ENCODE results near the gene MRPL40.

Gene MRPL40

DNA sequence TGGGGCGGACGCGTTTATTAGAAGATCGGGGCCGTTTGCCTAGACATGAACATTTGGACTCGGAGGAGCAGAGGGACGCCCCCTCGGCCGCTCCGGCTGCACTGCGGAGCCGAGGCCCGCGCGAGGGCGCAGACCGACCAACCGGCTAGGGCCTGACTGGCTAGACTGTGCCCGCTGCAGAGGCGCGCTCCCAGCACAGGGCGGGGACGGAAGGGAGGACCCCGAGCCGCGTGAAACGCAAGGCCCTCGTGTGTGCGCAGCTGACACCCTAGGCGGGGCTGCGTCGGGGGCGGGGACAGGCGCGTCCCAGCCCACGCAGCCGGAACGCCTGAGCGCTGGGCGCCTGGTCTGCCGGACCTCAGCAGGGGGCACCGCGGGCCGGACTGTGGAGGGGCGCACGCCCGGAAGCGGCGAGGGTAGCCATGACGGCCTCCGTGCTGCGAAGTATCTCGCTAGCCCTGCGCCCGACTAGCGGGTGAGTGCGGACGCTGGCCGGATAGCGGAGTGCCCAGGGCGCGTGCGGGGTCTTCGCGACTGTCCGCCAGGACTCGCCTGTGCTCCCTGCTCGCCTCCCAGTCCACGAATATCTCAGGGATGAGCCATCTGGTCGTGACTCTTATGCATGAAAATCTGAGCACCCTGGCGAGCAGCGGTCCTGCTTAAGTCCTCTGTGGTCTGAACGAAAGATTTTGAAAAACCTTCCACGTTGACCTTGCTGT lies at the start of gene MRPL40:
TSS of gene MRPL40 (plus strand) at position 413 of the 719 bp plus-strand sequence. CDS start at position 423, 10 bp downstream.
- DNase-seq, result peak; percentile 96 to 99 (median 97)

DNA sequence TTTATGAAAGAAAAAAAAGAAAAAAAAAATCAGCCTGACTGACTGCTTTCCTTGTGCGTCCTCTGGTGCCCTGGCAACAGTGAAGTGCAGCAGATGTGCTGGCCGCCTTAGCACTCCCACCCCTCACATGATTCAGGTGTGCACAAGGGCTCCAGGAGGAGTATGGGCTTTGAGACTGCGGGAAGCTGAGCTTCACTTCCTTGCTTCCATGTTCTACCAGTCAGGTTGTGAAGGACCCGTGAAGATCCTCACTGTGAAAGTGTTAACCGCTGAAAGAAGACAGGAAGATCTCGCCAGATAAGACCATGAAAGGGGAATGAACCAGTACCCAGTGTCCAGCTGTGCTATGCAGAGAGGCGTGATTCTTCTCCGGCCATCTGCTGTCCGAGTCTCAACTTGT lies 49.1 kb upstream of the MRPL40 start:
- DNase-seq, result no peak

DNA sequence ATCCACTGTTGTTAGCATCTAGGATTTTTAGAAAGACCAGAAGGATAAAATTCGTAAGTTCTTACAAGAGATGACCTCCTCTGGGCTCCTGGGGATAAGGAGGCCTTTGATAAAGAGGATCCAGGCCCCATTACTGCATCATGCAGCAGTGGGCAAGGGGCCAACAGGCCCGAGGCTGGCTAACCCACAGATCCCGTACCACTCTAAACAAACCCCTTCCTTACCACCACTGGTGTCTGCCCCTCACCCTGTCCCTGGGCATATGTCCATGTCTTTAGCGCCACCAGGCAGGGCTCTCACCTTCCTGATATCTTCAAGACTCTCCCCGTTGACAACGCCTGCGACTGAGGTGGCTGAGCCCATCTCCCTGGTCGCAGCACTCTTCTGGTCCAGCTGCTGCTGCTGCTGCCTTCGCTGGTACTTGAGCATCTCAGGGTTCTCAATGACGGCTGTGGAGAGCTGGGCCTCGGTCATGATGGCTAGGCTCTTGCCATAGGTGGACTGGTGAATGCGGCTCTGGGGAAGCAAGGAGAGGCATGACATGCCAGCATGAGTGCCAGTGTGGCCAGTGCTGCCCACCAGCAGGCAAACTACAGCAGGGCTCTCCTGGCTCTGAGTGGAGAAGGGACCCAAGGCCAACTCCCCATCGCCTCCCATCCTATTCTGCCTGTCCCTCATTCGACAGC lies 47.0 kb upstream of the MRPL40 start:
- DNase-seq, result no peak

DNA sequence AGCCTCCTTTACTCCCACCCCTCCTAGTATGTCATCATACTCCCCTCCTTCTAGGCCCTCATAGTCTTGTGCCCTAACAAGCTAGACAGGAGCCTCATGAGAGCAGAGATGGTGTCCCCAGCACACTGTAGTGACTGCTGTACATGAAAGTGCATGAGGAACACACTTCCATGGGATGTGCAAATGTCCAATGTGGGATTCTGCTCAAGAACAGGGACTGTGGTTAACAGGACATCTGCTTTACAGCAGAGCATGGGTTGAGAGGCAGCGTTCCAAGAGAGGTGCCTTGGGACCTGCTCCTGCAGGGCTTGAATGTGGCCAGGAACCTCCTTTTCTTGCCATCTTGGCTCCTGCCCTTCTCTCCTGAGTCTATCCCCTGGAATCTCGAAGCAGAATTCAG lies 46.1 kb upstream of the MRPL40 start:
- no peak for DNase-seq

DNA sequence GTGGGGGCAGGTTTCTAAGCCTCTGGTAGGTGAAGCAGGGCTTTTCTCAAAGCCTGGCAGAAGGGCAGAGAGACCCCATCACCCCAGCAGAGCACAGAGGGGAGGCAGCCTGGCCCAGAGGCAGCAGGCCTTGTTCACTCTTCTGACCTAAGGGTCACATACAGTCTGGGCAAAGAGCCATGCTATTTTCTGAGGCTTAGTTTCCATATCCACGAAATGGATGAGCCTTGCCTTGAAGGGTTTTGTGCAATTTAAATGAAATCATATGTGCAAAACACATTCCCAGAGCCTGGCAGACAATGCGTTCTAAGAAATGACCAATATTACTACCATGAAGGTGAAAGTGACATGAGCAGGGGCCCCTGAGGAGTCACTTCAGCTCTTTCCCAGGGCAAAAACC lies 45.3 kb upstream of the MRPL40 start:
- no peak for DNase-seq

DNA sequence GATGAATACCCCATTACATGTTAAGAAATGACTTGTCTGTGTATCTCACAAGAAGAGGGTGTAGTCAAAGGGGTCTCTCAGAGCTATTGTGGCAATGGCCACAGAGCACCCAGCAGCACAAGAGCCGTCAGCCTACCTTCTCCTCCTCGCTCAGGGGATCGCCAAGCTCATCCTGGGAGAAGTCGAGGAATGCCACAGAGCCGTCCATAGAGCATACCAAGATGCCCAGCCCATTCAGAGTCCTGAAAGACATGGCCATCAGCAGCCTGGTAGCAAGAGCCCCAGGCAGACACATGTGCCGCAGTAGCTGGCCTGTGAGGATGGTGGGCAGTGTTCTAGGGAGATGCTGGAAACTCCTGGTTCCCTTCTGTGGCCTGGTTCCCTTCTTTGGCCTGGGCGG lies 44.8 kb upstream of the MRPL40 start:
- no peak for DNase-seq

DNA sequence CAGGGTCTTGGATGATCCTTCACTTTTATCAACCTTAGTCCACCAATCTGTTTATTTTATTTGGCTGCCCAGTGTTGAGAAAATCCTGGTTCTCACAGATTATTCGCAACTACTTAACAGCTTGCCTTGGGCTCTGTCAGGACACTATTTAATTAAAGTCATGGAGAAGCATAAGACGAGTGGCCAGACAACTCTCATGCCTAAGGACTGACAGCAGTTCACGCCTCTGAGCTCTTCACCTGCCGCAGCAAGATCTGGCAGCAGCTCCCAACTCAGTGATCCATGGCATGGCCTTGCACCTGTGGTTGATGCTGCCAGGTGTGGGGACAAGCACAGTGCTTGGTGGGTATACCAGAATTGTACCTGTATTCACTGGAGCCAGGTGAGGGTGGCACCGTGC lies 38.6 kb upstream of the MRPL40 start:
- DNase-seq, result no peak

DNA sequence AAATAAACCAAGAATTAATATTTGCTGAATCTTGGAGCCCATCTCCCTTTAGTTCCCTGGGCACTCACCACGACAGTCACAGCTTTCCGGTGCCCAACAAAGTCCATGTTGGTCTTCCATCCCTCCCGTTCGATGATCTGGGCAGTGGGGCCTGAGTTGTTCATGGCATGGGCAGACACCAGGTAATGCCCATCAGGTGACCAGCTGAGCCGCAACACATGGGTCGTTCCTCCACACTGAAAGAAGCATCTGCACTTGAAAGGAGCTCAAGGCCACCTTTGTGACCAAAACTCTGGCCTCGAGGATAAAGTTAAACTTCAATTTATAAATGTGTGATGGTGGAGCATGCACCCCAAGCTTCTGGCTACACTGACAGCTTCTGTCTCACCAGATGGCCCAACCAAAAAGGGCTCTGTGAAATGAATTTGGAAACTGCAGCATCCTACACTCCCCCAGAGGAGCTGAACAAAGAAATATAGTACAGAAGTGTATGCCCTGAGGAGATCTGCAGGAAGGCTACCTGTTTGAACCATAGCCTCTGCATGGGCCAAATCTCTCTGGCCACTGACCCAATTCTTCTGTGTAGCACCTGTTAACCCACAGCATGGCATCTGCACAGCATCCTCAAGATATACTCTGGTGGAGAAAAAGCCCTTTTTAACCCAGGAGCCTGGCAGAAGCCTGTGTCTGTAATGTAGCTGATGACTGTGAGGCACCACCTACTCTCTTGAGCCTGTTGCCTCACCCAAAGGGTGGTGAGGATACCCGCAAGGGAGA lies 37.9 kb upstream of the MRPL40 start:
- no peak for DNase-seq

DNA sequence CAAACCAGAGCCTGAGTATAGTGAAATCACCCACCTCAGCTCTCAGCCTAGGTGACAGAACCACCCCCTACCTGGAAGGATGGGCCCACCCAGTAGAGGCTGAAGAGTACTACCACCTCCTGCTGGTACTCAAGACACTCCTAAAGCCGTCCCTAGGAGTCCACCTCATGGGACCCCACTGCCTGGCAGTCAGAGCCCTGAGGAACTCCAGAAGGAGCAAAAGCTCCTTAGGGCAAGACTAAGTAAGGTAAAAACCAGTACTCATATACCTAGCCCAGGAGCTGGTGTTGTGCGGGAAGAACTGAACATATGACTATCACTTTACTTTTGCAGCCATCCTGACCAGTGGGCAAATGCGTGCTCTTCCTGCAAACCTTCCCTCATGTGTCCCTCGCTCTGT lies 37.1 kb upstream of the MRPL40 start:
- DNase-seq, result no peak

DNA sequence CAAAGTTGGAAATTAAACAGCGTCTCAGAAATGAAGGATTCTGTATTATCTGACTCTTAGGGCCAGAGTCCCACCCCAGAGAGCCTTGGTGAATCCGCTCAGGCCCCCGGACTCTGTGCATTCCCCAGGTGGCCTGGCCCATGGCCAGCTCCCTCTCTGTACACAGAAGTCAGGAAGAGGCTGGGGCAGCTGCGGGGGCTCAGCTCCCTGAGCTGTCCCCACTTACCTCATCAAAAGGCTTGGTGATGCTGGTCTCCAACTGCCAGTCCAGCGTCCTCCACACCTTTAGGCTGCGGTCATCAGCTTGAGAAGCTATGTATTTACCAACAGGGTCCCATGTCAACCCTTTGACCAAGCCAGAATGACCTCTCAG lies 35.8 kb upstream of the MRPL40 start:
- DNase-seq, result no peak

DNA sequence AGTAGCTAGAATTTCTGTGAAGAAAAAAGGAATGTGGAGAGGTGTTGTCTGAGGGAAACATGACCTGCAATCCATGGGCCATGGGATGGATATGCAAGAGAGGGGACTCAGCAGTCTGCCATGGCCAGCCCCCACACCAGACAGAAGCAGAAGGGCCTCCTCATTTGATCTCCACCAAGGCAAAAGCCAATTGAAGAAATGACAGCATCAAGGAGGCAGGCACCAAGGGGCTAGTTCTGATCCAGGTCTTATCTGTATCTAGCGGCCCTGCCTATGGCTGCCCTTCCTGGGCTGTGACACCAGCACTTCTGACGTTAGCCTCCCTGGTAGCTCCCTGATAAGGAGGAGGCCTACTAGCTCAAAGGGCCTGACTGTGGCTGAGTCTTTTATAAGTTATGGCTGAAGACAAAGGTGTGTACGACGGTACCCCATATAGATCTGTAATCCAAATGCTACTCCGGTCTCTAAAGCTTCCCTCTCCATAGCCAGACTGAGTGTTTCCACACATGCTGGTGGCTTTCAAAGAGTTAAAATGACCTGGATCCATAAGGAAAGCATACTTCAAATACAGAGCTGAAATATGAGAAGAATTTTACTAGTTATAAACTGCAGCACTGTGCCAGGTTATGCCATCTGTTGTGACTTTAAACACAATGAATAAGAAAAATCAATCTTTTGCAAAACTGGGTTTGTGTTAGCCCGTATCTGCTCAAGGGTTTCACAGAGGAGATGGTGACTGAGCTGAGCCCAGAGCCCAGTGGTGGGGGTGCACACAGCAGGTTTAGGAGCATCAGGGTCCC lies 35.2 kb upstream of the MRPL40 start:
- no peak for DNase-seq

DNA sequence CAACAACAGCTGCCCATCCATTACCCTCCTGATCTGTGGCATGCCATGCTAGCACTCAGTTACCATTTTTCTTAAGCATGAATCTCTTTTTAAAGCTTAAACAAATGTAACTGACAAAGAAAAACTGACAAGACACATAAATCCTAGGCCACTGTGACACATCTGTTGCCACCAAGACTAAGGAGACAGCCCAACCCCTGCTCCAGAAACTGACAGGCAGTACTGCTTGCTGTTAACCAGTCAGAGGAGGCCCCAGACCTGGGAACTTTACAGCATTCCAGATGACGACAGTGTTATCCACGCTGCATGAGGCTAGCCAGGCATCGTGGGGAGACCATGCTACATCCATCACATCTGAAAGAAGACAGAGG lies 34.6 kb upstream of the MRPL40 start:
- no peak for DNase-seq

DNA sequence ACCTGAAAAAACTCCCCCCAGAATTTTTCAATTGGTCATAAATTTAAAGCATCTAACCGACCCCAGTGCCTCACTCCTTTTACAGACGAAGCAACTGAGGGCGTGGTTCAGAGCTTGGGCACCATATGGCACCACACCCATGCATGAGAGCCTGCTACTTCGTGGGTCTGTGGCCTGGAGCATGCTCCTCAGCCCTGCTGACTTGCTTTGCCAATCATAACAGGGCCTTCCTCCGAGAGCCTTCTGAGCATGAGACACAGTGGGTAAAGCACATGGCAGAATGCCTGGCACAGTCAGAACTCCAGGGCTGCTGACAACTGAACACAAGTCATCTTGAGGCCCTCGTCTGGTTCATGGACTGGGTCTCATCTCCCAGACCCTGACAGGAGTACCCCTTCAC lies 34.1 kb upstream of the MRPL40 start:
- DNase-seq, result no peak

DNA sequence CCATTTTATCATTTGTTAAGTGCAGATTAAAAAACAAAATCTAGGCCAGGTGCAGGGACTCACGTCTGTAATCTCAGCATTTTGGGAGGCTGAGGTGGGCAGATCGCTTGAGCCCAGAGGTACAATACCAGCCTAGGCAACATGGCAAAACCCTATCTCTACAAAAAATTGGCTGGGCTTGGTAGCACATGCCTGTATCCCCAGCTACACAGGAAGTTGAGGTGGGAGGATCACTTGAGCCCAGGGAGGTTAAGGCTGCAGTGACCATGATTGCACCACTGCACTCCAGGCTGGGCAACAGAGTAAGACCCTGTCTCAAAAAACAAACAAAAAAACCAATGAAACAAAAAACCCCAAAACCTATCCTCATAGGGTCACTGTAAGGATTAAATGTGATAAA lies 33.7 kb upstream of the MRPL40 start:
- no peak for DNase-seq

DNA sequence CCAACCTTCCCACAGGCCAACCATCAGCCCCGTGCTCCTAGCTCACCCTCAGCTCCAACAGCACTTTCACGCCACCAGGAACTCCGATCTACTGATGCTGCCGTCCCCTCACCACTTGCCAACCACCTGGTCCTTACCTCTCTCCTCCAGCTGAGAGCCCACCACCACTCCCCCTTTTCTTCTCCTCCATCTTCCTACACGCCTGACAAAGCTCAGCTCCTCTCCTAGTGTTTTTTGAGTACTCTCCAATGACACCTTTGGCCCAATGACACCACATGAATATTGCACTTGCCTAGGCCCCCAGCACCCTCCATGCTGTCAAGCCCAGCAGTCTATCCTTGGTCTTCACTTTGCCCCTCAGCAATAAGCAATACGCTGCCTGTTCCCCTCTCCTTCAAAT lies 31.5 kb upstream of the MRPL40 start:
- DNase-seq, result no peak

DNA sequence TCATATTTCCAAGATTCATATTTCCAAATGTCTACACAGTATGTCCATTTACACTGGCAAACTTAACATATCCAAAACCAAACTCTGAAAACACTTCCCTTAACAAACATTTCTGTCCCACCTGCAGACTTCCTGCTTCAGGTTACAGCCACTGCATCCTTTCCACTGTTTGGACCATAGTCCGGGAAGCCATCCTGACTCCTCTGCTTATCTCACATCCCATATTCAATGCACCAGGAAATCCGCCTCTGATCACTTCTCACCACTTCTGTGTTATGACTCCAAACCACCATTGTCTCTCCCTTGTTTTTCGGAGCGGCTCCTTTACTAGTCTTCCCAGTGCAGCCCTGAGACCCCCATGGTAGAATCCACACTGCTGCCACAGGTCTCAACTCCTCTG lies 30.9 kb upstream of the MRPL40 start:
- DNase-seq, result no peak

DNA sequence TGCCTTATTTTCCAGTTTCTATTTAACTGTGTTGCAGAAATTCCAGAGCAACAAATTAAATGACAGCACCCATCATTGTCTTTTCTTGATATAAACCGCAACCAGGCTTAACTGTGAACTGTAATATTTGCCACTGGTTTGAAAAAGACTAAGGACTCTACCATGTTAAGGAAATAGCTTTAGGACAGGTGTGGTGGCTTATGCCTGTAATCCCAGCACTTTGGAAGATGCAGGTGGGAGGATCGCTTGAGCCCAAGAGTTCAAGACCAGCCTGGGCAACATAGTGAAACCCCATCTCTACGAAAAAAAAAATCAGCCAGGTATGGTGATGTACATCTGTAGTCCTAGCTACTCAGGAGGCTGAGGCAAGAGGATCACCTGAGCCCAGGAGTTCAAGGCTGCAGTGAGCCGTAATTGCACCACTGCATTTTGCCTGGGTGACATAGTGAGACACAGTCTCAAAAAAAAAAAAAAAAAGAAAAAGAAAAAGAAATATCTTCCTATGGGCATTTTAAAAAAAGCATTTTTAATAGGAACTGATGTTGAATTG lies 29.6 kb upstream of the MRPL40 start:
- no peak for DNase-seq

DNA sequence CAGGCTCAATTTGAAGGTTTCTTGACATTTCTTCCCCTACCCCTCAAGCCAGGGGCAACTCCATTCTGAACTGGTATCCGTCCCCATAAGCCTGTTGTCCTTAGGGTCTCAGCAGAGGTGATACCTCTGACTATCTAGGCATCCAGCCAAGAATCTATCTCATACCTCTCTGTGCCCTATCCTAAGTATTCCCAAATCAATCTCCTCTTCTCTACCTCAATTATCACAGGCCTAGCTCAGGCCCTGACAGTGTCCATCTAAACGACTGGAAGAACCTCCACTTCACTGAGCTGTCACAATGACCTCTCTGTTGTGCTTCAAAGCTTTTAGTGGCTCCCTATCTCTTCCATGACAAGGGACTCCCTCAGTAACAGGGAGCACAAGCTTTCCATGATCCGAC lies 27.7 kb upstream of the MRPL40 start:
- no peak for DNase-seq

DNA sequence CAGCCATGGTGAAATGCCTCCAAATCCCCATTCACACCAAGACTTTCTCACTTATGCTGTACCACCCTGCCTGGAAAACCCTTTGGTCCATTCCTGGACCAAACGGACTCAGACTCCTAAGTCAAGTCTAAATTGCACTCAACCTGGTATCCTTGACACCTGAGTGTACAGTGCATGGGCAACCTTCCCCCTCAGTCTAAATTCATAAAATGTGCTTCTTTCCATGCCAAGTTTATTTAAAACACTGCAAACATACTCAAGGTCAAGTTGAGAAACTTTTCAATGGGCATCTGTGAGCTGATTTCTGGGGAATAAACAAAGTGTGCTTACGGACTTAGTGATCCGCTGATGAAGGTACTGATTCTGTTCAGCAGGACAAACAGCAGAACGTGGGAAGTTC lies 27.2 kb upstream of the MRPL40 start:
- DNase-seq, result no peak

DNA sequence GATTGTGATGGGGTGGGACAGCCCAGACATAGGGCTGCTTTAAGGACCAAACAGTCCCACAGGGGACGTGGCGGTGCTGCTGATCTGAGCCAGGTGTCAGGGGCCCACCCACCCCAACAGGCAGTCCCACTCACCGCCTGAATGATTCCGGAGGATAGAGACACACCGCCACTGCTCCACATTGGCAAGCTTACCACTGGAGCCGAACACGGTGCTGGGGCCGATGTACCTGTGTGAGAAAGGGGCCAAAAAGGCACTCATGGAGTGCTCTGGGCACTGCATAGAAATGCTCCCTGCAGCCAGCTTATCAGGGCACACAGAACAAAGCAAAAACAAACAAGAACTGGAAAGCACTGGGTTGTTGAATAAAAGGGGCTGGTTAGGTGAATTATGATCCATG lies 26.7 kb upstream of the MRPL40 start:
- DNase-seq, result no peak

DNA sequence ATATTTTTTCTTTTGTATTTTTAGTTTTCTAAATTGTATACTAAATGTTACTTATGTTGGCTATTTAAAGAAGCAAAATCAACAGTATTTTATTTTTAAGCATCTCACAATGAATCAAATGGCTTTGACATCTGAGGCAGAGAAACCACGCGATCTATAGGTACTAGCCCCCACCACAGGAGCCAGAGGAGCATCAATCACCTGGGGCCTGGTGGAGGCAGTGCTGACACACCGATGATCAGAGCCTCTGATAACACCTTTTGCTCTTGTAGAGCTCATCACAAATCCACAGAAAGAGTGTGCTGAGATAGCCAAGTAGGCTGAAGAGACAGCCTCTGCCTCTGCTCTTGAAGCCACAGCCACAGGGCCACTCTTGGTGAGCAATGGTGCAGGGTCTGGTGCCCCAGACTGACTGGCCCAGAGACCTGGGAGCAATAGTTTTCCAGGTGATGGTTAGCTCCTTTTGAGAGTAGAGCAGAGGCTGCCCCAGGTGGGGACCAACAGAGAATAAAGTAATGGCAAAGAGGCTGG lies 26.0 kb upstream of the MRPL40 start:
- DNase-seq, result no peak

DNA sequence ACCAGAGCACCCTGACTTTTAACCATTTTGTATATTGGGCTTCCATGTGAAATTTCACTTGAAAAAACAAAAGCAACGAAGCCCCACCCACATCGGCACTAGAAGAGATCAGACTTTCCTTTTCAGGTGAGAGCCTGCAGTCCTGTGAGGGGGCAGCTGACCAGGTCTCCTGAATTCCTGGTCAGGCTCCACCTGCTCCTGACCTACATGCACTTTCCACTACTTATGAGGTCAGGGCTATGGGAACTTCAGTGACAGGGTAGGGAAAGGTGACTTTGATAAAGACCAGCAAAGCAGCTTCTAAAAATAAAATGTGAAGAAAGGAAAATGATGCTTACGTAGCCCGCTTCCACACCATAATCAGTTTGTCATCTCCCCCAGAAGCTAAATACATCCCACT lies 25.5 kb upstream of the MRPL40 start:
- no peak for DNase-seq

Data from suppressor macrophage treated with lipopolysaccharide for 1 hour (primary cell).